ENCODE measurements around the gene ST8SIA6.

GRCh38 chr10:17479822-17480221, 25.4 kb upstream of the ST8SIA6 start:
- no peak for TF ChIP-seq CTCF (conservative IDR thresholded peaks at IDR 0.05; ENCODE audit: low read depth, low read length)
- no peak for TF ChIP-seq EZH2phosphoT487 (IDR thresholded peaks at IDR 0.05; ENCODE audit: borderline replicate concordance, low read length)
